ENCODE measurements around the gene KDELR3.

KDELR3 gene

GRCh38 chr22:38487946-38488345 lies 20.1 kb downstream of the KDELR3 start:
- no peak for DNase-seq (ENCODE audit: extremely low read depth, low read depth)
- TF ChIP-seq CTCF (IDR thresholded peaks at IDR 0.05; ENCODE audit: low read depth, low read length), result no peak

- no peak for DNase-seq (ENCODE audit: extremely low read depth, low read depth)
- no peak for TF ChIP-seq CTCF (IDR thresholded peaks at IDR 0.05; ENCODE audit: low read depth, low read length)
Measured at GRCh38 chr22:38489142-38489541, 21.2 kb downstream of the KDELR3 start.

GRCh38 chr22:38489561-38490145 lies 21.8 kb downstream of the KDELR3 start:
- TF ChIP-seq CTCF (IDR thresholded peaks at IDR 0.05; ENCODE audit: low read depth, low read length), result no peak
- no peak for DNase-seq (ENCODE audit: extremely low read depth, low read depth)

- no peak for DNase-seq (ENCODE audit: extremely low read depth, low read depth)
- no peak for TF ChIP-seq CTCF (IDR thresholded peaks at IDR 0.05; ENCODE audit: low read depth, low read length)
Measured at GRCh38 chr22:38490475-38490874, 22.6 kb downstream of the KDELR3 start.

GRCh38 chr22:38490915-38491314 lies 23.0 kb downstream of the KDELR3 start:
- TF ChIP-seq CTCF (IDR thresholded peaks at IDR 0.05; ENCODE audit: low read depth, low read length), result no peak
- DNase-seq (ENCODE audit: extremely low read depth, low read depth), result no peak

- no peak for DNase-seq (ENCODE audit: extremely low read depth, low read depth)
- TF ChIP-seq CTCF (IDR thresholded peaks at IDR 0.05; ENCODE audit: low read depth, low read length), result no peak
Measured at GRCh38 chr22:38491707-38492348, 23.9 kb downstream of the KDELR3 start.

GRCh38 chr22:38494498-38494897 lies 26.6 kb downstream of the KDELR3 start:
- no peak for TF ChIP-seq CTCF (IDR thresholded peaks at IDR 0.05; ENCODE audit: low read depth, low read length)

More at GRCh38 chr22:38494498-38494897, 26.6 kb downstream of the KDELR3 start:
- DNase-seq (ENCODE audit: extremely low read depth, low read depth), result no peak

Data from AG09319 (cell line).